ENCODE measurements around the gene FADS2.

DNA sequence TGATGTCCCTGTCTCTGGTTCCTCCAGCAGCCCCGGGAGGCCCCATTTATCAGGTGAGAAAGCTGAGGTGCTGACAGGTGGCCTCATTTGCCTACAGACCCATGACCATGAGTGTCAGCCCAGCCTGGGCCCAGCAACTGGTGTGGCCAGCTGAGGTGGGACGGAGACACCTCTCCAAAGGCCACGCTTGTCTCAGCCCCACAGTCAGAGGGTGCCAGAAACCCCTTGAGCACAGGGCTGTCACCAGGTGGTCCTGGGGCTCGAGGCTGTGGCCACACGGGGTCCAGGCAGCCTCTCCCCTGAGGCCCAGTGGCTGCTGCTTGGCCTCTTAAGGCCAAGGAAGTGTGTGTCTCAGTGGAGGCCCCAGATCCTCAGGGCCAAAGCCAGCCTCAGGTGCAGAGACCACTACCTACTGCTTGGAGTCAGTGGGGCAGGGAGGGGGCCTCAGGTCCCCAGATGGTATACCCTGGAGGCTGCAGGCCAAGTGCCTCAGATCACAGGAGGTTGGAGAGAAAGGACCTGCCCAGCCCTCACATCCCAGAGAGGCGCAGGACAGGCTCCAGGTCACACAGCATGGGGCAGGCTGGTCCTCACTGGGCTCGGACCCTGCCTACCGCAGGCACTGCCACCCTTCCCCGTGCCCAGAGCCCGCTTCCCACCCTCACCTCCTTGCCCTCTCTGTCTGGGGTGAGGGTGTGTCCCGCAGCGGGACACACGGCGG lies 77.9 kb downstream of the FADS2 start:
- TF ChIP-seq, protein P1, sequence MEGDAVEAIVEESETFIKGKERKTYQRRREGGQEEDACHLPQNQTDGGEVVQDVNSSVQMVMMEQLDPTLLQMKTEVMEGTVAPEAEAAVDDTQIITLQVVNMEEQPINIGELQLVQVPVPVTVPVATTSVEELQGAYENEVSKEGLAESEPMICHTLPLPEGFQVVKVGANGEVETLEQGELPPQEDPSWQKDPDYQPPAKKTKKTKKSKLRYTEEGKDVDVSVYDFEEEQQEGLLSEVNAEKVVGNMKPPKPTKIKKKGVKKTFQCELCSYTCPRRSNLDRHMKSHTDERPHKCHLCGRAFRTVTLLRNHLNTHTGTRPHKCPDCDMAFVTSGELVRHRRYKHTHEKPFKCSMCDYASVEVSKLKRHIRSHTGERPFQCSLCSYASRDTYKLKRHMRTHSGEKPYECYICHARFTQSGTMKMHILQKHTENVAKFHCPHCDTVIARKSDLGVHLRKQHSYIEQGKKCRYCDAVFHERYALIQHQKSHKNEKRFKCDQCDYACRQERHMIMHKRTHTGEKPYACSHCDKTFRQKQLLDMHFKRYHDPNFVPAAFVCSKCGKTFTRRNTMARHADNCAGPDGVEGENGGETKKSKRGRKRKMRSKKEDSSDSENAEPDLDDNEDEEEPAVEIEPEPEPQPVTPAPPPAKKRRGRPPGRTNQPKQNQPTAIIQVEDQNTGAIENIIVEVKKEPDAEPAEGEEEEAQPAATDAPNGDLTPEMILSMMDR (IDR thresholded peaks at IDR 0.05 in 2 of 3, conservative IDR thresholded peaks at IDR 0.05 in 1 of 3; ENCODE audit: borderline replicate concordance in 1 of 3, insufficient read depth in 1 of 3, low read depth in 2 of 3, low read length in 2 of 3), result no peak
- TF ChIP-seq, protein P2, sequence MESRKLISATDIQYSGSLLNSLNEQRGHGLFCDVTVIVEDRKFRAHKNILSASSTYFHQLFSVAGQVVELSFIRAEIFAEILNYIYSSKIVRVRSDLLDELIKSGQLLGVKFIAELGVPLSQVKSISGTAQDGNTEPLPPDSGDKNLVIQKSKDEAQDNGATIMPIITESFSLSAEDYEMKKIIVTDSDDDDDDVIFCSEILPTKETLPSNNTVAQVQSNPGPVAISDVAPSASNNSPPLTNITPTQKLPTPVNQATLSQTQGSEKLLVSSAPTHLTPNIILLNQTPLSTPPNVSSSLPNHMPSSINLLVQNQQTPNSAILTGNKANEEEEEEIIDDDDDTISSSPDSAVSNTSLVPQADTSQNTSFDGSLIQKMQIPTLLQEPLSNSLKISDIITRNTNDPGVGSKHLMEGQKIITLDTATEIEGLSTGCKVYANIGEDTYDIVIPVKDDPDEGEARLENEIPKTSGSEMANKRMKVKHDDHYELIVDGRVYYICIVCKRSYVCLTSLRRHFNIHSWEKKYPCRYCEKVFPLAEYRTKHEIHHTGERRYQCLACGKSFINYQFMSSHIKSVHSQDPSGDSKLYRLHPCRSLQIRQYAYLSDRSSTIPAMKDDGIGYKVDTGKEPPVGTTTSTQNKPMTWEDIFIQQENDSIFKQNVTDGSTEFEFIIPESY (IDR thresholded peaks at IDR 0.05; ENCODE audit: extremely low read depth, insufficient replicate concordance, low read length), result no peak
- TF ChIP-seq POLR2AphosphoS5 (IDR thresholded peaks at IDR 0.05; ENCODE audit: low read depth, low read length), result no peak
- TF ChIP-seq EZH2 (IDR thresholded peaks at IDR 0.05), result no peak
- TF ChIP-seq POLR2A (IDR thresholded peaks at IDR 0.05; ENCODE audit: borderline replicate concordance, extremely low read depth, insufficient read depth, insufficient read length), result no peak
- TF ChIP-seq ZNF274 (IDR thresholded peaks at IDR 0.05; ENCODE audit: low read depth, low read length), result no peak
- TF ChIP-seq, protein P3, sequence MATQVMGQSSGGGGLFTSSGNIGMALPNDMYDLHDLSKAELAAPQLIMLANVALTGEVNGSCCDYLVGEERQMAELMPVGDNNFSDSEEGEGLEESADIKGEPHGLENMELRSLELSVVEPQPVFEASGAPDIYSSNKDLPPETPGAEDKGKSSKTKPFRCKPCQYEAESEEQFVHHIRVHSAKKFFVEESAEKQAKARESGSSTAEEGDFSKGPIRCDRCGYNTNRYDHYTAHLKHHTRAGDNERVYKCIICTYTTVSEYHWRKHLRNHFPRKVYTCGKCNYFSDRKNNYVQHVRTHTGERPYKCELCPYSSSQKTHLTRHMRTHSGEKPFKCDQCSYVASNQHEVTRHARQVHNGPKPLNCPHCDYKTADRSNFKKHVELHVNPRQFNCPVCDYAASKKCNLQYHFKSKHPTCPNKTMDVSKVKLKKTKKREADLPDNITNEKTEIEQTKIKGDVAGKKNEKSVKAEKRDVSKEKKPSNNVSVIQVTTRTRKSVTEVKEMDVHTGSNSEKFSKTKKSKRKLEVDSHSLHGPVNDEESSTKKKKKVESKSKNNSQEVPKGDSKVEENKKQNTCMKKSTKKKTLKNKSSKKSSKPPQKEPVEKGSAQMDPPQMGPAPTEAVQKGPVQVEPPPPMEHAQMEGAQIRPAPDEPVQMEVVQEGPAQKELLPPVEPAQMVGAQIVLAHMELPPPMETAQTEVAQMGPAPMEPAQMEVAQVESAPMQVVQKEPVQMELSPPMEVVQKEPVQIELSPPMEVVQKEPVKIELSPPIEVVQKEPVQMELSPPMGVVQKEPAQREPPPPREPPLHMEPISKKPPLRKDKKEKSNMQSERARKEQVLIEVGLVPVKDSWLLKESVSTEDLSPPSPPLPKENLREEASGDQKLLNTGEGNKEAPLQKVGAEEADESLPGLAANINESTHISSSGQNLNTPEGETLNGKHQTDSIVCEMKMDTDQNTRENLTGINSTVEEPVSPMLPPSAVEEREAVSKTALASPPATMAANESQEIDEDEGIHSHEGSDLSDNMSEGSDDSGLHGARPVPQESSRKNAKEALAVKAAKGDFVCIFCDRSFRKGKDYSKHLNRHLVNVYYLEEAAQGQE (IDR thresholded peaks at IDR 0.05; ENCODE audit: low read depth), result no peak
- TF ChIP-seq, protein P4, sequence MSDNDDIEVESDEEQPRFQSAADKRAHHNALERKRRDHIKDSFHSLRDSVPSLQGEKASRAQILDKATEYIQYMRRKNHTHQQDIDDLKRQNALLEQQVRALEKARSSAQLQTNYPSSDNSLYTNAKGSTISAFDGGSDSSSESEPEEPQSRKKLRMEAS (IDR thresholded peaks at IDR 0.05), result no peak
- no peak for TF ChIP-seq FOSL1 (IDR thresholded peaks at IDR 0.05; ENCODE audit: low read depth)
- TF ChIP-seq SIN3A (IDR thresholded peaks at IDR 0.05; ENCODE audit: low read depth), result no peak
- no peak for TF ChIP-seq RAD21 (IDR thresholded peaks at IDR 0.05; ENCODE audit: low read depth)
- TF ChIP-seq EZH2phosphoT487 (IDR thresholded peaks at IDR 0.05; ENCODE audit: borderline replicate concordance), result no peak
- no peak for TF ChIP-seq SP1 (IDR thresholded peaks at IDR 0.05; ENCODE audit: low read depth)
- TF ChIP-seq CEBPB (IDR thresholded peaks at IDR 0.05; ENCODE audit: low read depth), result no peak

Data from HCT116 (cell line).